ELF-1 (cell line): ENCODE data around the gene ICAM2.
"Not testable (repeated sequence)": the region's sequence is repeated elsewhere in the genome, so short reads cannot be mapped to it uniquely, and the experiment has no call there.

Experiments
- DNase-seq: peaks from one replicate; pipeline ENCODE4 v3.0.0-alpha.2; 2016; ENCODE audit warnings: low read depth, low spot score

The ICAM2 gene

GRCh38 chr17:64042700-64043485 lies 22.5 kb upstream of the ICAM2 start:
- DNase-seq: no peak

DNA sequence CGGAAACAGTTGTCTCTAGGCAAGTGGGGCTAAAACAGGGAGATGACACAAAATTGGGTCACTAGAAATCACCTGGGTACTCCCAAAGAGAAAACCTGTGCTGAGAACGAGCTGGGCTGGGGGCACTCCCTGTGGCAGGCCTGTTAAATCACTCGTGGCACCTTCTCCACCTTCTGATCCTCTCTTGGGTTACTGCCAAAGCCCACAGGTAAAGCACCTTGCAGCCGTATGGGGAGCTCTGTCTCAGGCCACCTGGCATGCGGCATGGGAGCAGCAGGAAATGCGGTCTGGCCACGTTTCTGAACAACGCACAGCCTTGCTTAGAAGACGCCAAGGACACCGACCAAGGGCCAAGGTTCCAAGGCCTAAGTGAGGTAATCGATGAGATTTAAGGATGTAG lies 21.5 kb upstream of the ICAM2 start:
- DNase-seq: no peak

DNA sequence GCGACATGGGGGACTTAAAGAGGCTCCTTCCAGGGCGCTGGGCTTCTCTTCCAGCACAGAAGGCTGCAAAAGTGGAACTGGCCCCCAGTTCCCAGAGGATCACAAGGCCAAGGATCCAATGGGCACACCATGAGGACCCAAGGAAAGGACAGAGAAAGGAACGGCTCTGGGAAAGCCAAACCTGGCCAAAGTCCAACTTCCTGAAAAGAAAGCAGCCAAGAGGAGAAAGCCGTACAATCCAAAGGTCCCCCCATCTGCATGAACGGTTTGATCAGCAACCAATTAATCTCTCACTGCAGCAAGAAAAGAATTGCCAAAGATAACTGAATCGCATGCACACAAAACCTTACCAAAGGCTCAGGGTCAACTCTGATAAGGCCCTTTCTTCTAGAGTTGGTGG lies 19.8 kb upstream of the ICAM2 start:
- no peak for DNase-seq

DNA sequence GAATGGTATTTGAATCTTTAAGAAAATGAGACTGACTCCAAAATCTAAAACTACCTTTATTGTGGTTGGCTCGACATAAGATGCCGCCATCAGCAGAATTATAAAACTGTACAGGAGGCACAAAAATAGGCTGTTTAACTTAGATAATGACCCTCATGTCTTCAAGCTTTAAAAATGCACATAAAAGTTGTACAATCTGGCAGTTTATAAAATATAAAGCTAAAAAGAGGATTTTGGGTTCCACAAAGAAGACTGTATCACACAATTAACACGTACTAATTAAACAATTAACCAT lies 18.6 kb upstream of the ICAM2 start:
- DNase-seq: no peak

DNA sequence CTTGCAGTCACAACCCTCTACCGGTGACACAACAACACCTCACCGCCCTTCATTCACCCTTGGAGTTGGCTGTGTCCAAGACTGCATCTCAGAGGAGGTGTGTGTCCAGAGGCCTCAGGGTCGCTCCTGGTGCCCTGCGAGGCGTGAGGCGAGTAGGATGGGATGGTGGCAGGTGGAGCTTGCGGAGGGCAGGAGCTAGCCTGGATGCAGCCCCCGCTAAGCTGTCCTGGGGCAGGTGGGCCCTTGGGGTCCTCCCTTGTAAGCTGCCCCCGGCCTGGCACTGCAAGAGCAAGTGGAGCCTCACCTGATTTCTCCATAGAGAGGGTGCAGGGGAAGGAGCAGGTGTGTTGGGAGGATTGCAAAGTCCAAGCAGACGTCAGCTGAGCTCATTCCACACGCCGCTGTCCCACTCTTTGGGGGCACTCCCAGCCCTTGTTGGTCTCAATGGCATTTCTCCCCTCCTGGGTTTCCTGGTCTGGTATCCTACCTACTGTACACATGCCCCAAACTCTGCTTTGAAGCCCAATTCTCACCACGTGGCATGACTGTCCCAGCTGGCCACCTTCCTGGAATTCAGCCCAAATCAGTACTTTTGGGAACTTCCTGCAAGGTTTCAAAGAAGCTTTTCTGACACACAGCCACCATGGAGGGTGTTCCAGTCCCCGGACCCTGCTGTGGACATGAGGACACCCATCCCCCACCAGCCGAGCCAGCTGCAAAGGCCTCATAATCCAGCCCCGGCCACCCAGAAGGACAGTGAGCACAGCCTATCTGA lies 18.1 kb upstream of the ICAM2 start:
- DNase-seq: no peak

- no peak for DNase-seq
Measured at GRCh38 chr17:64037802-64038201, 17.4 kb upstream of the ICAM2 start.

DNA sequence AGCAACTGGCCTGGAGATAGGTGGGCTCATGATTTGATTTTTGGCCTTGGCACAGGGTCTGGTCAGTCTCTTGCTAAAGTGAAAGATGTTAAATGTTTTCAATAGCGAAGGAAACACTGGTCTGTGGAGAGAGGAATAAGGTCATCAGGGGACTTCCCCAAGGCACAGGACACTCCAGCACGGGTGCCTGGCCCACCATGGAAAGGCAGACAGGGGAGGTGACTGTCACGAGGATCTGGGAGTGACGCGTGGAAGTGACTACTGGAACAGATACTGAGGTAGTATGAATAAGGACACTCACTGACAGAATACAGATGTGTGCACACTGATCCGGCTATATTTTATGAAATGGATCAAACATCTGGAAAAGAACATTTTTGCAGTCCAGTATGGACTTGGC lies 16.7 kb upstream of the ICAM2 start:
- DNase-seq: no peak

DNA sequence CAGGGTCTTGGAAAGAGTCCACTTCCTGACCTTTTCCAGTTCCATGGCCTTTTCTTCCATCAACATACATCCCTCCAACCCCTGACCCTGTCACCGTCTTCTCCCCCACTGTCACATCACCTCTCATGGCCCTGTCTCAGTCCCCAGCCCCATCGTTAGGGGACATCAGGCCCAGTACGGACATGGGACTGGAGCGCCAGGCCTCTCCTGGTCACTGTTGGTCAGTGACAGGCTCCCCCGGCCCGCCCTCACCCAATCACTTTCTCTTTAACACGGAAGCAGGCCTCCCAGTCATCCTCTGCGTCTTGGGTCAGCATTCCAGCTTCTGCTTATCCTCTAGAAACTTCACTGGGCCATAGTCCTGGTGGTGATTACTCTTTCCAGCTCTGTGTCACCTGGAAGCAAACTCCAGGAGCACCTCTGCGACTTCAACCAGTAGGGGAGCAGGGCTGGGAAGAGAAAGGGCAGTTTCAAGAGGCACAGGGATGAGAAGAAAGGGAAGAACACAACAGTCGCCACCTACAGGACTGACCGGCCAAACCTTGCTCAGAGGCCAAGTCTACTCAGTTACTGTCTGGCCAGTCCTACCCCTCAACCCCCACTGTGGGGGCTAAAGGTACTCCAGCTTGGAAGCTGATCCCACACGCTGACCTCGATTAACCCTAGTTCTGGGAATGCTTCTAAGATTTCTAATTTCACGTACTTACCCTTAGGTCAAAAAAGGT lies 15.9 kb upstream of the ICAM2 start:
- DNase-seq: peak; percentile 71

DNA sequence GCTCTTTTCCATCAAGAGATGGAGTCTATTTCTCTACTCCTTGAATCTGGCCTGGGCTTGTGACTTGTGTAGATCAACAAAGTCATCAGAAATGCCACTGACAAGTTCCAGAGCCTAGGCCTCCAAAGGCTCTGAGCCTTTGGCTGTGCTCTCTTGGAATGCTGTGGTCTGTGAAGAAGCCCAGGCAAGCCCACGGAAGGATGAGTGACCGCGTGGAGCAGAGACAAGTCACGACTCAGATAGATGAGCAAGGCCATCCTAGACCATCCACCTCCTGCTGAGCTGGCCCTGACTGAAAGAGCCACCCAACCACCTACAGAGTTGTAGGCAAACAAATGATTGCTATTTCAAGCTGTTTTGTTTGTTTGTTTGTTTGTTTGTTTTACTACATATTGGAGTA lies 11.6 kb upstream of the ICAM2 start:
- DNase-seq: peak; percentile 25

GRCh38 chr17:64028874-64029464 lies 8.5 kb upstream of the ICAM2 start:
- peak; percentile 50 for DNase-seq

DNA sequence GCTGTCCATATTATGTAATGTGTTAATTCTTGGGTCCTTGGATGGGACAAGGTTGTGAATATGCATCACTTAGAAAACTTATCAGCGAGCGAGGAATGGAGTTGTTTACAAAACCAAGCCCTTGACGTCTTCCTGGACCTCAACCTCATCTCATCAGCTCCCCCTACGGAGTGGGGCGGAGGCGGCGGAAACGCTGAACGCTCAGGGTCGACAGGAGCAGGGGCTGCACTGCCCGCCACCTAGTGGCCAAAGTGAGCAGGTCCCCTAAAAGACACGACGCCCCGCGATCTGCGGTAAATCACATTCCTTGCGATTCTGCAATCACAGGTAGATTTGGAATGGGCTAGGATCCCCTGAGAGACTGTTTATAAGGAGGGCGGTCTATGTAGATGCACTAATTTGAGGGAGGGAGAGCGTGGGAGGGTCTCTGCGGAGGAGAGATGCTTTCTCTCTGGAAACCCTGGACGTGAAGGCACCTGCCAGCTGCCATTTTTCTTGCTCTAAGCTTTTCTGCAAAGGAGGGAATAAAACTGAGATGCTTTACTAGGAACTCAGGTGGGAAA lies 5.4 kb upstream of the ICAM2 start:
- peak; percentile 88 for DNase-seq

DNA sequence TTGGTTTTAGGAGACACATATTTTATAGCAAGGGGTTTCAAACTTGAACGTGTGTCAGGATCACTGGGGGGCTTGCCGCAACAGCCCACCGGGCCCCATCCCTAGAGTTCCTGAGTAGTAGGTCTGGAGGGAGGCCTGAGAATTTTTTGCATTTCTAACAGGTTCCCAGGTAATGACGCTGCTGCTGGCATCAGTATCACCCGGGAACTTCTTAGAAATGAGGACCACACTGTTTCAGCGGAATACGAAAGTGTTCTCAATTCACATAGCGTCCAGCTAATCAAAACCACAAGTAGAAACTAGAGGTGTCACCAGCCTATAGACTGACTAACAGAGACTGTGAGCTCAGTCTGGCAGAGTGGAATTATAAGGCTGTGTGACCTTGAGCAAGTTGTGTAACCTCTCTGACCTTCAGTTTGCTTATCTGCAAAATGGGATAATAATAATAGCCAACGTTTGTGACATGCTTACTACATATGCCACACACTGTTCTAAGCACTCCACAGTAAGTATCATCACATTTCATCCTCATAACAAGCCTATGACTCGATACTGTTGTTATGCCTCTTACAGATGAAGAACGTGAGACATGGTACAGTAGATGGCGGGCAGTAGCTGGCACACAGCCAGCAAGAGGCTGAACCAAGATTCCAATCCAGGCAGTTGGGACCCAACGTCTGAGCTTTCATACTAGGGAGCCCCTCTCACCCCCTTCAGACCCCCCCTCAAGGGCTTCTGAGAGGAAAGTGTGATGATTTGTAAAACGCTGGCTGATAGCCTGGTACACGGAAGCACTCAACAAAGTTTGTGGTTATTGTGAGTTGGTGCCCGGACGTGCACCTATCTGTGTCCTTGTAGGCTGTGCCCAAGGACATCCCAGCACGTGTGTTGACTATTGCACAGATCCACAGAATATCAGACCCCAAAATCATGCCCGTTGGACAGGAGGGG lies 4.6 kb upstream of the ICAM2 start:
- no peak for DNase-seq

DNA sequence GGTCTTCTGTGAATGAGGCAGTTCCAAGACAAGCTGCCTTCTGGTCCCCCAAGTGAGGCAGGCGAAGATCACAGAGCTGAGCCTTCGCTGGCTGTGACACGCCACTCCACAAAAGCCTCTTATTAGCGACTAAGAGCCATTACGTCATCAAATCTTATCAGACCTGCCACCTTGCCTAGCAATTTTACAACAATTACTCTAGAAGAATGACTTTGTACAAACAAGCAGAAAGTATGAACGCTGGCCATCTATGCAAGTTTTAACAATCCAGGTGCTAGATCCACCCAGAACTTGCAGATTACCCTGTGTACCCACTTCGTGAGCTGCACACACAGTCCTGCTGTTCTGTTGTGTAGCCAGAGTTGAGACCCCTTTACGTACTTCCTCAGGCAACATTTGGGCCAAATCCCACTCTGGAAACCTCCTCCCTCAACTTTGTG lies 3.8 kb upstream of the ICAM2 start:
- no peak for DNase-seq

GRCh38 chr17:64022611-64023063 lies 2.2 kb upstream of the ICAM2 start:
- DNase-seq: no peak

- DNase-seq: not testable (repeated sequence)
Measured at GRCh38 chr17:64019551-64019961, 877 bp downstream of the ICAM2 start.

DNA sequence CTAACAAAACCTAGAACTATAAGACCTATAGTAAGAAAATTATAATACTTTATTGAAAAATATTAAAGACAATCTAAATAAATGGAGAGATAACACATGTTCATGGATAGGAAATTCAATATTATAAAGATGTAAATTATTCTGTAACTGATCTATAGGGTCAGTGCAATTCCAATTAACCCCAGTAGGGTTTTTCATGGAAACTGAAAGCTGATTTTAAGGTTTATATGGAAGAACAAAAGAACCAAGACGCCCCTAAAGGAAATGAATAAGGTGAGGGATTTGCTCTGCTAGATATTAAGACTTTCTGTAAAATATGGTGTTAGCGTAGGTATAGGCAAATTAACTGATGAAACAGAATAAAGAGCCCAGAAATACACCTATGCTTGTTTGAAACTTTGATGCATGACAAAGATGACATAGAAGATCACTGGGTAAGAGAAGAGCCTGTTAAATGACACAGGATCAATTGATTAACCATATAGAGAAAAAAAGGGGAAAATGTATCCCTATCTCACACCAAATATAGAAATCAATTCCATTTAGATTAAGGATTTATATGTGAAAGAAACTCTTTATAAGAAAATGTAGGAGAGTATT lies 3.0 kb downstream of the ICAM2 start:
- DNase-seq: no peak

DNA sequence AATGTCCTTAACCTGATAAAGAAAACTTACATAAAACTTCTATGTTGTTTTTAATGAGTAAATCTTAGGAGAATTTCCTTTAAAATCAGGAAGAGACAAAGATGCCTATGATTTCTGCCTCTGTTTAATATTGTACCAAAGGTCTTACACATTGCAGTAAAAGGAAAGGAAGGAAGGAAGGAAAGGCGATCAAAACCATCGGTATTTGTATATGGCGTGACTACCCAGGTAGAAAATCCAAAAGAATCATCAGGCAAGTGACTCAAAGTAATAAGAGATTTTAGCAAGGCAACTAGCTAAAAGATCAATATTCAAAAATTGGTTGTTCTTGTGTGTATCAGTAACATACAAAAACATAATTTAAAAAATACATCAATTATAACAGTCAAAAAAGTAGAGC lies 3.5 kb downstream of the ICAM2 start:
- no peak for DNase-seq

DNA sequence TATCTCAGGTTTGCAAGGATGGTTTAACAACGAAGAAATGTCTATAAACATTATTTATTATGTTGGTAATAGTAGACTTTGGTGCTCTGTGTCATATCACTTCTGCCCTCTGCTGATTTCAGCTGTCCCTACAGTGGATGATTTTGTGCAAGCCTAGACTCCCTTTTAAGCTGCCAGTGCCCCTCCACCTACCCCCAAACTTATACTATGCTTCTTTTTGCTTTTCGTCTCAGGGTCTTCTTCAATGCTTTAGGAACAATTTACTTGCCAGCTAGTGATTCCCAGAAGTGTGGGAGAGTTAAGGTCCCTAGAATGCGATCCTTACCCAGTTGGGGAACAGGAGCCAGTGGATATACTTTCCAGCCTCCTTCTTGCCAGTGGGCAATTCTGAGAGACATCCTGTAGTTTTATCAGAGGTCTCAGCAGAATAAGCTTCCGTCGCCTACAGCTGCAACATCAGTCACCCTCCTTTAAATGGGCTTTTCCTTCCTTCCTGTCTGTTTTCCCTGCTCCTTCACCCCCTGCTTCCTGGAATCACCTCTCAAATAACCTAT lies 4.1 kb downstream of the ICAM2 start:
- no peak for DNase-seq

- DNase-seq: no peak
Measured at GRCh38 chr17:64015447-64015846, 5.0 kb downstream of the ICAM2 start.
